GM12872 (cell line): Measurements from ENCODE around the gene ALG2.

Experiments used
- TF ChIP-seq, protein P1 (sequence below): IDR thresholded peaks from 3 replicates; pipeline ENCODE4 v1.5.1; 2011; ENCODE audit warnings: low read depth, mild to moderate bottlenecking, low read length, moderate library complexity; ENCODE audit not compliant: insufficient read depth

Gene ALG2

DNA sequence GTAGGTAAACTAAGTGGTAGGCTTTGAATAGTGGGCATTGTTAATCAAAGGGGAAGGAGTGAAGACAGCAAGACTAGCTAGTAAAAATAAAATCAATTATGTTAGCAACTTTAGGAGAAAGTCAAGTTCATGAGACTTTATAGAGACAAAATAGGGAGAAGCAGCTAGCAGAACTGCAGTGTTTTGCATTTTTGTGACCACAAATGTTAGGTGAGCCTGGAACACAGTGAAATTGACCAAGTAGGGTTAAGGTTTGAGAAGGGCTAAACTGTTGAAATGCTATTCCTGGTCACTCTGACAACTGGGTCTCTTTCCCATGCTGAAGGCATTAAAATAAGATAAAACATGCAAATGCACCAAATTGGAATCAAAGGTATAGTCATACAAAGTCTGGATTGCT, 13.3 kb upstream of the ALG2 start:
- TF ChIP-seq, protein P1, sequence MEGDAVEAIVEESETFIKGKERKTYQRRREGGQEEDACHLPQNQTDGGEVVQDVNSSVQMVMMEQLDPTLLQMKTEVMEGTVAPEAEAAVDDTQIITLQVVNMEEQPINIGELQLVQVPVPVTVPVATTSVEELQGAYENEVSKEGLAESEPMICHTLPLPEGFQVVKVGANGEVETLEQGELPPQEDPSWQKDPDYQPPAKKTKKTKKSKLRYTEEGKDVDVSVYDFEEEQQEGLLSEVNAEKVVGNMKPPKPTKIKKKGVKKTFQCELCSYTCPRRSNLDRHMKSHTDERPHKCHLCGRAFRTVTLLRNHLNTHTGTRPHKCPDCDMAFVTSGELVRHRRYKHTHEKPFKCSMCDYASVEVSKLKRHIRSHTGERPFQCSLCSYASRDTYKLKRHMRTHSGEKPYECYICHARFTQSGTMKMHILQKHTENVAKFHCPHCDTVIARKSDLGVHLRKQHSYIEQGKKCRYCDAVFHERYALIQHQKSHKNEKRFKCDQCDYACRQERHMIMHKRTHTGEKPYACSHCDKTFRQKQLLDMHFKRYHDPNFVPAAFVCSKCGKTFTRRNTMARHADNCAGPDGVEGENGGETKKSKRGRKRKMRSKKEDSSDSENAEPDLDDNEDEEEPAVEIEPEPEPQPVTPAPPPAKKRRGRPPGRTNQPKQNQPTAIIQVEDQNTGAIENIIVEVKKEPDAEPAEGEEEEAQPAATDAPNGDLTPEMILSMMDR = no peak

DNA sequence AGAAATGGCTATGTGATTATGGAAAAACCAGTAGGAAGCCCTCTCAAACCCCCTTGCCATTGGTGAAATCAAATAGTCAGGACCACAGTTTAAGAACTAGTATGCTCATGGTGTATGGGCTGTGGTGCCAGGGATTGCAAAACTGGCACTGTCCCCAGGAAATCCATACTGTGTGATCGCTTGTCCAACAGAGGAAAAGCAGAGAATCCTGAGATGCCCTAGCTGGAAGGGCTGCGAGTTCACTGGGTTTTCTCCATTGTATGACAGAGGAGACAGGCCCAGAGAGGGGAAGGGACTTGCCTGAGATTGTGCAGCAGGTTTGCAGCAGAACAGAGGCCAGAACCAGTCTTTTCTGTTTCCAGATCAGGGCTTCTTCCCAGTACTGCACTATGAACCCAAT, 12.9 kb upstream of the ALG2 start:
- TF ChIP-seq, protein P1 = no peak

DNA sequence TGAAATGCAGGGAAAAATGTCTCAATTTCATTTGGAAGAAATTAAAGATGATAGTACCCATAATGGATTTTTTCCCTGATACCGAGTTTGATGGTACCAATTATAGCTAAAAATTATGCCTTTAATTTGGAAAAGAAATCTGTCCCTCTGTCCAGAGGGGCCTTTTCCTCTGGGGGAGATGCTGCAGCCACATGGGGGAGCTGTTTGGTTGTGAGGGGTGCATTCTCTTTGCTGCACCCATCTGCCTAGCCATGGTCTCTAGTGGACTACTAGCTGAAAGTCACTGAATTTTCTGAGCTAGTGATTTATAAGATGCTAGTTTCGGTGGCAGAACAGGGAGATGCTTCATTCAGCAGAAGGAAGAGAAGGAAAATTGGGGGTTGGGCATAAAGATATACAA, 10.0 kb upstream of the ALG2 start:
- TF ChIP-seq, protein P1 = peak; percentile 83

DNA sequence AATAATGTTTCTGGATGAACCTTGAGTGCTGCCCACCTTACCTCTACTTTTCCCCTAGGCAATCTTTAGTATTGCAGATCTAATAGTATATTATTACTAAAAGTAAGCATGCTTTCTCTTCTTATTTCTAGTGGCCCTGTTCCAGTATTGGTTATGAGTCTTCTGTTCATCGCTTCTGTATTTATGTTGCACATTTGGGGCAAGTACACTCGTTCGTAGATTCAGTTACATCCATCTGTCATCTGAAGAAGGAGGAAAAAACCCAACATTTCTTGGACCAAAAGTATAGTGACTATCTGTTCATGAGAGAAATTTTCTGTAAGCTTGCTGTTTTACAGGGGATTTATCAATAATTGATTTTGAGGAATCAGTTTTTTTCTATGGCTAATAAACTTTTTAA, 8.5 kb upstream of the ALG2 start:
- TF ChIP-seq, protein P1 = no peak

DNA sequence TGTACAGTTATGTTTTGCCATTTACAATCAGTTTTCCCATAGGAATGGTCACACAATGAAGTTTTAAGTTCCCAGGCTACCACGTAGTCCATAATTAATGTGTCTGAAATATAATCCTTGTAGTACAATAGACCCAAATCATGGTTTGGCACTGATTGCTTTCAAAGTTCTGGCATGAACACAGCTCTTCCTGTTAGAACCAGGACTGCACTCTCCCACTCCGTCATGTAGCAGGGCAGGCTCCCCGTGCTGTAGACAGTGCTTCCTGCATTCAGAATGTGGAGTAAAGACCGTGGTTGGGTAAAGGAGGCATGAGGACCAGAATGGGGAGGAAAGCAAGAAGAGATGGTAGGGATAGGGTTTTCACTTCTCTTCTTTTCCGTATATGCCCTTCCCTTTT, 4.3 kb upstream of the ALG2 start:
- TF ChIP-seq, protein P1 = no peak

DNA sequence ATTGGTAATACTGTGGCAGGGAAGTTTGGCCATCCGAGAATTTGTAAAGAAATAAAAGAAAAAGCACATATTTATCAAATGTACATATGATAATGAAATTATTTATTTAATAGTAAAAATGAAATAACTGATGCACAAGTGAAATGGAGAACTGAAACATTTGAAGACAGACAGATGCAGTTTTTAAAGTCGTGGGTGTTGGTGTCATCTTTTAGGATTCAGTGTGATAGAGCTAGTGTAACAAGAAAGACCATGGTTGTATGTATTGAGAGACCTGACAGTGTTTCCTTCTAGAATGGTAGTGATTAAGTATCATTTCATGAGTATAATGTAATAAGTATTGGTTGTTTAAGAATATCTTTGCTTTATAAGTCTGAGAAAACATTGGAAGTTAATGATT, 2.7 kb upstream of the ALG2 start:
- TF ChIP-seq, protein P1 = no peak

DNA sequence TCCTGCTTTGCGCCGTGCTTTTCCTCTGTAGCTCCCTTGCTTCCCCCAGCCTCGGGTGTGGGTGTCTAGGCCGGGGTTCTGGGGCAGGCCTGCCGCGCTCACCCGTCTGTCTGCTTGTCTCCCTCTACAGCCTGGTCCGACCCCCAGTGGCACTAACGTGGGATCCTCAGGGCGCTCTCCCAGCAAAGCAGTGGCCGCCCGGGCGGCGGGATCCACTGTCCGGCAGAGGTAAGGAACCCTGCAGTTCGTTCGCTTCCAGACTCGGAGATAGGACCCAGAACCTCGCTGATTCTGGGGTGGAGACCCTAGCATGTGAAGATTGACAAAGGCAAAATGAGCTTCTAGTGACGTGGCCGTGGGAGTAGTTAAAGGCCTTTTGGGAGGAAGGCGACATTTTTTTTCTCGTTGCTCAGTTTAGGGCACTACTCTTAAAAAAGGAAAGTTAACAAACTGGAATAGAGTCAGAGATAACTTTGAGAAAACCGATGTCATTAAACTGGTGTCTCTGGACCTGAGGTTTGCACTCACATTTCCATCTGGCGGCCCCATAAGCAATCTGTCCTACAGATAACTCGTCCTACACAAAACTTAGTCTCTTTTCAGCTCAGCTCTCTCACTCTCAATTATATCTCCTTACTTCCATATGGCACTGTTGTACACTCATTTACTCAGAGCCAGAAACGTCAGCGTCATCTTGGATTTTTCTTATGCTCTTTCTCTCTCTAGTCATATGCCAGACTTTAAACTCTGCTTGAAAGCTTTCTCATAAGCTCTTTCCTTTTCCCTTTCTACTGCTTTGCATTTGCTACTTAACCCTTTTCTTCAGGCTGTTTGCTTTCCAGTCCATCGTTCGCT, 901 bp upstream of the ALG2 start:
- TF ChIP-seq, protein P1 = no peak
